Endometrial microvascular endothelial cells (primary cell): ENCODE results near the gene OSBPL2. TPM values are rescaled to one million over a fixed set of nuclear protein-coding genes. Genes with fewer than 3 reads are reported as not detected.

Experiments
- in situ Hi-C: cut with HindIII; loops from 2 replicates; pipeline ENCODE4 v1.10.0; 2017; ENCODE audit warnings: low sequenced_read_pairs, low pct_unique_long_range_greater_than_20kb; ENCODE audit errors: inconsistent ontology term
- total RNA-seq: library from RNA; depleted of rRNA; stranded (reverse); fragments of >200 nt; gene quantifications from one replicate; pipeline ENCODE4 v1.2.3, GENCODE V29; 2015; ENCODE audit errors: inconsistent ontology term

OSBPL2 gene
- total RNA-seq, 1 donor from 2014 or later, result 15.6 TPM

- in situ Hi-C loops, result no loop called here
Measured at GRCh38 chr20:62338294-62338620, 99.9 kb downstream of the OSBPL2 start.

GRCh38 chr20:62339647-62340062 lies 101.3 kb downstream of the OSBPL2 start:
- in situ Hi-C loops, result no loop called here

GRCh38 chr20:62342910-62343309 lies 104.6 kb downstream of the OSBPL2 start:
- in situ Hi-C loops, result no loop called here

GRCh38 chr20:62344092-62344491 lies 105.8 kb downstream of the OSBPL2 start:
- in situ Hi-C loops, result no loop called here

- in situ Hi-C loops, result no loop called here
Measured at GRCh38 chr20:62344782-62345181, 106.5 kb downstream of the OSBPL2 start.

Other genes starting within 250 kb of the OSBPL2 start
- 2.6 TPM for gene TAF4, start 172.6 kb upstream of the OSBPL2 start, total RNA-seq
- gene LSM14B, start 116.0 kb upstream of the OSBPL2 start, total RNA-seq, result 21.2 TPM
- gene PSMA7, start 95.1 kb upstream of the OSBPL2 start, total RNA-seq, result 414 TPM
- 3.1 TPM for gene SS18L1, start 94.8 kb upstream of the OSBPL2 start, total RNA-seq
- gene MTG2, start 55.5 kb upstream of the OSBPL2 start, total RNA-seq, result 8.4 TPM
- gene HRH3, start 18.2 kb upstream of the OSBPL2 start, total RNA-seq, result not detected
- gene ADRM1, start 64.5 kb downstream of the OSBPL2 start, total RNA-seq, result 309 TPM
- gene LAMA5, start 128.8 kb downstream of the OSBPL2 start, total RNA-seq, result 132 TPM
- 2,359 TPM for gene RPS21, start 148.6 kb downstream of the OSBPL2 start, total RNA-seq
- 6.9 TPM for gene CABLES2, start 168.8 kb downstream of the OSBPL2 start, total RNA-seq
- not detected for gene RBBP8NL, start 189.0 kb downstream of the OSBPL2 start, total RNA-seq
- not detected for gene GATA5, start 237.5 kb downstream of the OSBPL2 start, total RNA-seq